ENCODE results near the gene RPSA. TPM values are rescaled to one million over a fixed set of nuclear protein-coding genes. Genes with fewer than 3 reads are reported as not detected.
"Not testable (repeated sequence)": the region's sequence is repeated elsewhere in the genome, so short reads cannot be mapped to it uniquely, and the experiment has no call there.

Gene RPSA
- total and polyA plus RNA-seq, 4 donors, result 657 to 1,968 (median 1,258) TPM

GRCh38 chr3:39412668-39413260, 6.2 kb downstream of the RPSA start:
- no peak overlapping the region for H3K4me3 ChIP-seq
- peaks cover 28 to 43% (median 34%) of the 10 kb centered on the region in 4 donors for H3K36me3 ChIP-seq (ENCODE audit: control insufficient read depth in 4 of 4, insufficient read depth in 4 of 4, low read length in 4 of 4)
- TF ChIP-seq CTCF (IDR thresholded peaks at IDR 0.05; ENCODE audit: control extremely low read depth, extremely low read depth), result no peak
- peaks cover 0 to 12% (median 5%) of the 10 kb centered on the region in 5 donors for H3K4me1 ChIP-seq (ENCODE audit: control insufficient read depth in 5 of 5, insufficient read depth in 5 of 5, low read length in 5 of 5)
- ATAC-seq (ENCODE audit: insufficient read depth, low FRiP score) (no peak), DNase-seq (no peak)
- 90 to 92% methylated on average over 9 of the region's 9 CpGs for WGBS, 2 donors
- H3K9me3 ChIP-seq (ENCODE audit: control insufficient read depth in 4 of 4, insufficient read depth in 3 of 4, low read length in 3 of 4), result no peaks in the 10 kb centered on the region
- H3K9ac ChIP-seq (ENCODE audit: insufficient read depth in 1 of 2, low read length in 2 of 2), result no peak overlapping the region
- H3K27ac ChIP-seq (ENCODE audit: low read depth in 1 of 2, low read length in 1 of 2), result no peak overlapping the region
- H3K27me3 ChIP-seq (ENCODE audit: control insufficient read depth in 3 of 3, insufficient read depth in 3 of 3, low read length in 2 of 3), result no peaks in the 10 kb centered on the region

GRCh38 chr3:39413691-39414420, 7.3 kb downstream of the RPSA start:
- Histone ChIP-seq H3K27ac (ENCODE audit: low read depth in 1 of 2, low read length in 1 of 2) (peak overlapping the region in 1 of 2 donors; percentile 60), H3K27me3 (ENCODE audit: control insufficient read depth in 3 of 3, insufficient read depth in 3 of 3, low read length in 2 of 3) (no peaks in the 10 kb centered on the region), H3K4me3 (no peak overlapping the region), H3K9me3 (ENCODE audit: control insufficient read depth in 4 of 4, insufficient read depth in 3 of 4, low read length in 3 of 4) (no peaks in the 10 kb centered on the region), H3K4me1 (ENCODE audit: control insufficient read depth in 5 of 5, insufficient read depth in 5 of 5, low read length in 5 of 5) (peaks cover 0 to 10% (median 0%) of the 10 kb centered on the region in 5 donors), H3K36me3 (ENCODE audit: control insufficient read depth in 4 of 4, insufficient read depth in 4 of 4, low read length in 4 of 4) (peaks cover 22 to 36% (median 30%) of the 10 kb centered on the region in 4 donors), H3K9ac (ENCODE audit: insufficient read depth in 1 of 2, low read length in 2 of 2) (no peak overlapping the region)
- 70 to 82% methylated on average over 6 of the region's 6 CpGs for WGBS, 2 donors
- ATAC-seq (ENCODE audit: insufficient read depth, low FRiP score) (peak; percentile 8), DNase-seq (no peak)
- TF ChIP-seq CTCF (IDR thresholded peaks at IDR 0.05; ENCODE audit: control extremely low read depth, extremely low read depth), result no peak

GRCh38 chr3:39414421-39414907, 7.9 kb downstream of the RPSA start:
- no peak overlapping the region for H3K4me3 ChIP-seq
- peak; percentile 1 for ATAC-seq (ENCODE audit: insufficient read depth, low FRiP score)
- peaks cover 22 to 34% (median 29%) of the 10 kb centered on the region in 4 donors for H3K36me3 ChIP-seq (ENCODE audit: control insufficient read depth in 4 of 4, insufficient read depth in 4 of 4, low read length in 4 of 4)
- no peaks in the 10 kb centered on the region for H3K27me3 ChIP-seq (ENCODE audit: control insufficient read depth in 3 of 3, insufficient read depth in 3 of 3, low read length in 2 of 3)
- no peak for DNase-seq
- peaks cover 0 to 9% (median 0%) of the 10 kb centered on the region in 5 donors for H3K4me1 ChIP-seq (ENCODE audit: control insufficient read depth in 5 of 5, insufficient read depth in 5 of 5, low read length in 5 of 5)
- no peak overlapping the region for H3K9ac ChIP-seq (ENCODE audit: insufficient read depth in 1 of 2, low read length in 2 of 2)
- TF ChIP-seq CTCF (IDR thresholded peaks at IDR 0.05; ENCODE audit: control extremely low read depth, extremely low read depth), result no peak
- H3K9me3 ChIP-seq (ENCODE audit: control insufficient read depth in 4 of 4, insufficient read depth in 3 of 4, low read length in 3 of 4), result no peaks in the 10 kb centered on the region
- 58 to 80% methylated on average over 2 of the region's 2 CpGs for WGBS, 2 donors
- H3K27ac ChIP-seq (ENCODE audit: low read depth in 1 of 2, low read length in 1 of 2), result peak overlapping the region in 1 of 2 donors; percentile 60

- not testable (repeated sequence) for H3K4me3 ChIP-seq; ATAC-seq (ENCODE audit: insufficient read depth, low FRiP score); DNase-seq; H3K27ac ChIP-seq (ENCODE audit: low read depth in 1 of 2, low read length in 1 of 2); H3K9ac ChIP-seq (ENCODE audit: insufficient read depth in 1 of 2, low read length in 2 of 2); H3K27me3 ChIP-seq (ENCODE audit: control insufficient read depth in 3 of 3, insufficient read depth in 3 of 3, low read length in 2 of 3); H3K4me1 ChIP-seq (ENCODE audit: control insufficient read depth in 5 of 5, insufficient read depth in 5 of 5, low read length in 5 of 5); H3K9me3 ChIP-seq (ENCODE audit: control insufficient read depth in 4 of 4, insufficient read depth in 3 of 4, low read length in 3 of 4)
- H3K36me3 ChIP-seq (ENCODE audit: control insufficient read depth in 4 of 4, insufficient read depth in 4 of 4, low read length in 4 of 4), result peaks cover 21 to 27% (median 24%) of the 10 kb centered on the region in 4 donors
- 90 to 97% methylated on average over 3 of the region's 3 CpGs for WGBS, 2 donors
These were observed 8.8 kb downstream of the RPSA start for GRCh38 chr3:39415302-39415701.
